ENCODE data around the gene LCLAT1. TPM values are rescaled to one million over a fixed set of nuclear protein-coding genes. Genes with fewer than 3 reads are reported as not detected.
A peak's percentile ranks its signal among the peaks of the same experiment; 100 is the strongest.

Gene LCLAT1
- polyA plus RNA-seq, 1 of the 3 experiments (the other 2 are of a cell fraction): 6.9 TPM

GRCh38 chr2:30691948-30692828 lies 245.1 kb downstream of the LCLAT1 start:
- WGBS (ENCODE audit: low lambda C conversion rate): 68% methylated on average over 12 of the region's 16 CpGs
- Histone ChIP-seq H3K9me2 (no peaks in the 10 kb centered on the region), H3K4me3 (ENCODE audit: low read depth in 2 of 2, low read length in 1 of 2) (no peak overlapping the region), H3K4me2 (no peak overlapping the region), H2AFZ (ENCODE audit: low read depth) (no peak overlapping the region), H3K9me3 (no peaks in the 10 kb centered on the region), H3K36me3 (replicated peaks in 1 of 2; ENCODE audit: control insufficient read depth in 1 of 2, insufficient read depth in 2 of 2, low read length in 1 of 2) (no peaks in the 10 kb centered on the region), H3K9ac (no peak overlapping the region), H3K4me1 (ENCODE audit: control insufficient read depth in 1 of 2, insufficient read depth in 2 of 2, low read depth in 1 of 2, low read length in 1 of 2) (peaks cover 0 to 15% of the 10 kb centered on the region in 2 experiments; a peak in 1 of 4 replicates), H3F3A (replicated peaks; ENCODE audit: insufficient read depth) (no peaks in the 10 kb centered on the region), H3K79me2 (ENCODE audit: insufficient read depth) (no peaks in the 10 kb centered on the region), H3K27ac (ENCODE audit: low read depth in 2 of 2, low read length in 1 of 2) (no peak overlapping the region), H3K27me3 (ENCODE audit: insufficient read depth) (no peaks in the 10 kb centered on the region), H4K20me1 (ENCODE audit: insufficient read depth) (no peaks in the 10 kb centered on the region)
- TF ChIP-seq ZBTB33 (IDR thresholded peaks at IDR 0.05; ENCODE audit: borderline replicate concordance, low read depth) (no peak), YY1 (IDR thresholded peaks at IDR 0.05; ENCODE audit: low read depth) (no peak), RCOR1 (IDR thresholded peaks at IDR 0.05; ENCODE audit: low read length) (no peak), EZH2phosphoT487 (IDR thresholded peaks at IDR 0.05; ENCODE audit: borderline replicate concordance, low read depth) (no peak), REST (IDR thresholded peaks at IDR 0.05; ENCODE audit: low read depth, low read length) (no peak), FOSL2 (IDR thresholded peaks at IDR 0.05; ENCODE audit: borderline replicate concordance, low read depth) (no peak), NRF1 (IDR thresholded peaks at IDR 0.05; ENCODE audit: low read depth, low read length) (no peak), MAX (IDR thresholded peaks at IDR 0.05; ENCODE audit: low read depth) (no peak), FOXM1 (IDR thresholded peaks at IDR 0.05; ENCODE audit: low read depth) (no peak), RXRA (IDR thresholded peaks at IDR 0.05; ENCODE audit: borderline replicate concordance, low read depth) (no peak), RAD21 (IDR thresholded peaks at IDR 0.05; ENCODE audit: low read length) (peak; percentile 51), ELF1 (IDR thresholded peaks at IDR 0.05) (no peak), GATA2 (CRISPR knock-in tag; IDR thresholded peaks at IDR 0.05) (no peak), SIN3A (IDR thresholded peaks at IDR 0.05; ENCODE audit: borderline replicate concordance, low read depth, low read length) (no peak), TEAD4 (IDR thresholded peaks at IDR 0.05; ENCODE audit: borderline replicate concordance, insufficient read depth) (no peak), SMC3 (IDR thresholded peaks at IDR 0.05; ENCODE audit: low read depth, low read length) (peak; percentile 27), IRF3 (IDR thresholded peaks at IDR 0.05; ENCODE audit: low read depth, low read length) (no peak), CTCF (IDR thresholded peaks at IDR 0.05) (peak; percentile 29), TAF1 (IDR thresholded peaks at IDR 0.05; ENCODE audit: borderline replicate concordance, low read depth, low read length) (no peak), EP300 (IDR thresholded peaks at IDR 0.05; ENCODE audit: borderline replicate concordance in 1 of 2, low read depth in 1 of 2, low read length in 1 of 2) (no peak), USF2 (IDR thresholded peaks at IDR 0.05; ENCODE audit: borderline replicate concordance, low read depth, low read length) (no peak)
- ChIA-PET POLR2A (no interaction called here), CTCF (interaction anchor here (1.0 to 14.3 kb wide), 6 partner anchors 17 to 527 kb away, joined by 3 to 212 read pairs (median 20); no protein-coding TSS in a partner anchor)
- no peak for DNase-seq
